MM.1S (cell line): ENCODE results near the gene EPRS1.
"Not testable (repeated sequence)": the region's sequence is repeated elsewhere in the genome, so short reads cannot be mapped to it uniquely, and the experiment has no call there.

Experiments
- DNase-seq: peaks from one replicate; pipeline ENCODE4 v3.0.0-alpha.2; 2015
- H2AFZ ChIP-seq: fragments of 300-600 bp; sonication (generic); 2 replicates; pipeline ENCODE4 v1.6.0; 2016; ENCODE audit warnings: antibody characterized with exemption, low read length
- H3F3A ChIP-seq: fragments of 300-600 bp; sonication (generic); 2 replicates; pipeline ENCODE4 v1.6.1; 2016; ENCODE audit warnings: mild to moderate bottlenecking, antibody characterized with exemption, low read length, moderate library complexity, mixed read lengths; ENCODE audit not compliant: insufficient read depth
- H3K27ac ChIP-seq: fragments of 300-600 bp; sonication (generic); 2 replicates; pipeline ENCODE4 v1.5.1; 2016; ENCODE audit warnings: mild to moderate bottlenecking, low read length
- H3K27me3 ChIP-seq: fragments of 300-600 bp; sonication (generic); replicated peaks from 2 replicates; pipeline ENCODE4 v1.6.0; 2016; ENCODE audit warnings: low read length; ENCODE audit not compliant: insufficient read depth
- H3K36me3 ChIP-seq: fragments of 300-600 bp; sonication (generic); replicated peaks from 2 replicates; pipeline ENCODE4 v1.6.1; 2016; ENCODE audit warnings: mild to moderate bottlenecking, low read length, mixed read lengths; ENCODE audit not compliant: insufficient read depth
- H3K4me1 ChIP-seq: fragments of 300-600 bp; sonication (generic); 2 replicates; pipeline ENCODE4 v1.6.1; 2016; ENCODE audit warnings: low read length, mixed read lengths
- H3K4me2 ChIP-seq: fragments of 300-600 bp; sonication (generic); 2 replicates; pipeline ENCODE4 v1.6.0; 2016; ENCODE audit warnings: low read depth, low read length
- H3K4me3 ChIP-seq: fragments of 300-600 bp; sonication (generic); 2 replicates; pipeline ENCODE4 v1.5.1; 2016; ENCODE audit warnings: low read length, mixed read lengths
- H3K79me2 ChIP-seq: fragments of 300-600 bp; sonication (generic); 2 replicates; pipeline ENCODE4 v1.6.1; 2016; ENCODE audit warnings: mixed run types, low read length, mixed read lengths
- H3K9ac ChIP-seq: fragments of 300-600 bp; sonication (generic); 2 replicates; pipeline ENCODE4 v1.6.1; 2016; ENCODE audit warnings: low read length, mixed read lengths
- H3K9me2 ChIP-seq: fragments of 300-600 bp; sonication (generic); replicated peaks from 2 replicates; pipeline ENCODE4 v1.6.1; 2016; ENCODE audit warnings: mild to moderate bottlenecking, low read length, mixed read lengths; ENCODE audit not compliant: insufficient read depth
- H3K9me3 ChIP-seq: fragments of 300-600 bp; sonication (generic); replicated peaks from 2 replicates; pipeline ENCODE4 v1.6.1; 2016; ENCODE audit warnings: mild to moderate bottlenecking, low read length, mixed read lengths; ENCODE audit not compliant: insufficient read depth
- H4K20me1 ChIP-seq: fragments of 300-600 bp; sonication (generic); 2 replicates; pipeline ENCODE4 v1.6.1; 2016; ENCODE audit warnings: mild to moderate bottlenecking, low read length, moderate library complexity, mixed read lengths; ENCODE audit not compliant: insufficient read depth
- EZH2 ChIP-seq: fragments of 300-600 bp; sonication (generic); optimal IDR thresholded peaks from 2 replicates; pipeline ENCODE3; 2017; ENCODE audit warnings: low read depth, mild to moderate bottlenecking, antibody characterized with exemption, low read length, mixed read lengths
- EZH2phosphoT487 ChIP-seq: fragments of 300-600 bp; sonication (generic); IDR thresholded peaks from 2 replicates; pipeline ENCODE4 v1.6.1; 2018; ENCODE audit warnings: antibody characterized with exemption, low read length
- TF ChIP-seq, protein P1 (sequence below): fragments of 300-600 bp; sonication (generic); IDR thresholded peaks from 2 replicates; pipeline ENCODE4 v1.5.1; 2016; ENCODE audit warnings: antibody characterized with exemption, low read length, mixed read lengths

The EPRS1 gene

DNA sequence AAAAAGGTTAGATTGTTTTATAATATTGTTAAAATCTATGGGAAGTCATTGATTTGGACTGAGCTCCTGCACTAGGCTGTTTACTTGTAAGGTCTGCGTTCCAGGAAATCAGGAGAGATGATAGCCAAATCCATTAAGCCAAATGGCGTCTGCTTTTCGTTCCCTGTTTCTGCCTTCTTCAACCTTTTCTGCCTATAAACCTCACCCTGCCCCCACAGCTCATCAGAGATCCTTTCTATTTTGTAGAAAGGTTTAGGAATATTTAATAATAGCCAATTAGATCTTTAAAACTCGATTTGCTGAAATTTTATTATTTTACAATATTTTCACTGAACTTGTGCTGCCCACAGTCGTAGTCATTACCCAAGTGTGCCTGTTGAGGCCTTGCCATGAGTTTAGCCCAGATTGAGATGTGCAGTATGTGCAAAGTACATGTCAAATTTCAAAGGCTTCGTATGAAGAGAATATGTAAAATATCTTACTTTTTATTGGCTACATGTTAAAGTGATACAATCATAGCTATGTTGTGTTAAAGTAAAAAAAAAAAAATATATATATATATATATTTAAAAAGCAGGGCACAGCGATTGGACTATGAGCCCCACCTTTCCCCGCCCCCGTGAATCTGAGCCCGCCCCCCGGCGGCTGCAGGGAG, 47.2 kb upstream of the EPRS1 start:
- no peak for DNase-seq

DNA sequence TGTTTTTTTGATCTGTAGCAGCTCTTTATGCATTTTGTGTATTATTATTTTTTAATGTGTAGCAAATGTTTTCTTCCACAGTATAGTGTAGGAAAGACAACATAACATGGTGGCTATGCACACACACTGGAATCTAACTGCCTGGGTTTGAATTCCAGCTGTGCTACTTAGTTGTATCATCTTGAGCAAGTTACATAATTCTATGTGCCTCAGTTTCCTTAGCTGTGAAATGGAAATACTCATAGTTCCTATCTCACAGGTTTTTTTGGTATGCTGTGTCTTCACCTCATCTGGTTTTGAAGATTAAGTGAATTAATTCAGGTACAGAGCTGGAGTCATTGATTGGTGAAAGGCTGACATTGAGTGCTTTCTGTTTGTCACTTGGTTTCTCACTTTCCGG, 46.4 kb upstream of the EPRS1 start:
- H3K27me3 ChIP-seq = no peaks in the 10 kb centered on the region
- H3K4me3 ChIP-seq = no peak overlapping the region
- DNase-seq = no peak
- no peaks in the 10 kb centered on the region for H4K20me1 ChIP-seq
- H3K9ac ChIP-seq = no peak overlapping the region
- no peaks in the 10 kb centered on the region for H3K9me3 ChIP-seq
- H3K4me1 ChIP-seq = peaks cover 9% of the 10 kb centered on the region
- peaks cover 25% of the 10 kb centered on the region for H3F3A ChIP-seq
- no peaks in the 10 kb centered on the region for H3K9me2 ChIP-seq
- no peak overlapping the region for H2AFZ ChIP-seq
- no peak for TF ChIP-seq EZH2phosphoT487
- TF ChIP-seq, protein P1, sequence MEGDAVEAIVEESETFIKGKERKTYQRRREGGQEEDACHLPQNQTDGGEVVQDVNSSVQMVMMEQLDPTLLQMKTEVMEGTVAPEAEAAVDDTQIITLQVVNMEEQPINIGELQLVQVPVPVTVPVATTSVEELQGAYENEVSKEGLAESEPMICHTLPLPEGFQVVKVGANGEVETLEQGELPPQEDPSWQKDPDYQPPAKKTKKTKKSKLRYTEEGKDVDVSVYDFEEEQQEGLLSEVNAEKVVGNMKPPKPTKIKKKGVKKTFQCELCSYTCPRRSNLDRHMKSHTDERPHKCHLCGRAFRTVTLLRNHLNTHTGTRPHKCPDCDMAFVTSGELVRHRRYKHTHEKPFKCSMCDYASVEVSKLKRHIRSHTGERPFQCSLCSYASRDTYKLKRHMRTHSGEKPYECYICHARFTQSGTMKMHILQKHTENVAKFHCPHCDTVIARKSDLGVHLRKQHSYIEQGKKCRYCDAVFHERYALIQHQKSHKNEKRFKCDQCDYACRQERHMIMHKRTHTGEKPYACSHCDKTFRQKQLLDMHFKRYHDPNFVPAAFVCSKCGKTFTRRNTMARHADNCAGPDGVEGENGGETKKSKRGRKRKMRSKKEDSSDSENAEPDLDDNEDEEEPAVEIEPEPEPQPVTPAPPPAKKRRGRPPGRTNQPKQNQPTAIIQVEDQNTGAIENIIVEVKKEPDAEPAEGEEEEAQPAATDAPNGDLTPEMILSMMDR = no peak
- TF ChIP-seq EZH2 = no peak
- H3K27ac ChIP-seq = no peak overlapping the region
- no peak overlapping the region for H3K4me2 ChIP-seq
- H3K36me3 ChIP-seq = peaks cover 4% of the 10 kb centered on the region; the same call in 1 of the 2 replicates
- peaks cover 37% of the 10 kb centered on the region for H3K79me2 ChIP-seq

More for the DNA sequence above, 47.2 kb upstream of the EPRS1 start:
- H3K4me2 ChIP-seq = peak overlapping the region; percentile 65; the same call in 1 of the 2 replicates
- H3K9me2 ChIP-seq = no peaks in the 10 kb centered on the region
- no peak overlapping the region for H3K27ac ChIP-seq
- peaks cover 25% of the 10 kb centered on the region for H3F3A ChIP-seq
- no peaks in the 10 kb centered on the region for H3K9me3 ChIP-seq
- H3K79me2 ChIP-seq = peaks cover 30% of the 10 kb centered on the region
- no peaks in the 10 kb centered on the region for H4K20me1 ChIP-seq
- peaks cover 9% of the 10 kb centered on the region for H3K4me1 ChIP-seq
- TF ChIP-seq, protein P1 = no peak
- TF ChIP-seq EZH2 (no peak), EZH2phosphoT487 (no peak)
- H3K4me3 ChIP-seq = no peak overlapping the region; the same call in 1 of the 2 replicates
- H3K27me3 ChIP-seq = no peaks in the 10 kb centered on the region
- H2AFZ ChIP-seq = peak overlapping the region; percentile 78
- H3K36me3 ChIP-seq = peaks cover 4% of the 10 kb centered on the region; the same call in 1 of the 2 replicates
- H3K9ac ChIP-seq = no peak overlapping the region

DNA sequence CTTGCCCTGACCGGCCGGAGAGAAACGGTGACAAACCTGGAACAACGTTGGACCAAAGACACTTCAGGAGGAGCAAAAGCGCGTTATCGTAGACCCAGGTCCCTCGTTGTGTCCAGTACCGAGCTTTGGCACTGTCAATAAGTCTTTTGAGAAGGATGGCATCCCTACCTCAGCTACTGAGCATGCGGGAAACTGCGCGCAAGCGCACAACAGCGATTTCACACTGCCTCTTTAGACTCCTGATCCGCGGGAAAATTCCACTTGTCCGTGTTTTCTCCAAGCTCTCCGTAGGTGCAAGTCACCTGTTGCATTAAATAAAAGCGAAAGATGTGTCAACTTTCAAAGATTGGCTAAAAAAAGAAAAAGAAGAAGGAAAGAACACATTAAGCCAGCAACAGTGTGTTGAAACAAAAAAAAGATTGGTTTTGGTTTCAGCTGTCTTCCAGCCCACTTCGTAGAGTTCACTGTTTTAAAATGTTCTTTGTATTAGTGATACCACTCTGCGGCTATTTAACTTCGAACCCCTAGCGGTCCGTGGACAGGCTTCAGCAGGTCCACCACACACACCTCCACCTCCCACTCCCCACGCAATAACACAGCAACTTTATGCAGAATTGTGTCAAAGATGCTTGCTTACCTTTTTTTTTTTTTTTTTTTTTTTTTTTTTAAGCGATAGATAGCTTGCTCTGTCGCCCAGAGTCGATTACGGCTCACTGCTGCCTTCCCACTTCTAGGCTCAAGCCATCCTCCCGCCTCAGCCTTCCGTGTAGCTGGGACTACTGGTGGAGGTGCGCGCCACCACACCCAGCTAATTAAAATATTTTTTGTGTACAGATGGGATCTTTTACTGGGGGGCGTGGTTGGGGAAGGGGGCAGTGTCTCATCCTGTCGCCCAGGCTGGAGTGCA, 43.6 kb upstream of the EPRS1 start, which contains the start of gene BPNT1:
Gene BPNT1, minus strand, starts transcription at position 139 of the 907 bp plus-strand sequence. CDS start 9,942 bp downstream, outside the sequence.
- peak within 1 kb of the TSS; percentile 98 for H2AFZ ChIP-seq
- H3F3A ChIP-seq = peaks cover 25% of the 10 kb centered on the region
- H3K9me2 ChIP-seq = no peaks in the 10 kb centered on the region
- H3K27me3 ChIP-seq = no peaks in the 10 kb centered on the region
- peak; percentile 100 for DNase-seq
- peaks cover 32% of the 10 kb centered on the region for H3K79me2 ChIP-seq
- H3K27ac ChIP-seq = peak within 1 kb of the TSS; percentile 74; the same call in 1 of the 2 replicates
- no peaks in the 10 kb centered on the region for H3K36me3 ChIP-seq
- TF ChIP-seq, protein P1 = peak; percentile 17; the same call in 1 of the 2 replicates
- TF ChIP-seq EZH2phosphoT487 (no peak), EZH2 (no peak)
- H3K4me2 ChIP-seq = peak within 1 kb of the TSS; percentile 86
- no peaks in the 10 kb centered on the region for H4K20me1 ChIP-seq
- H3K9me3 ChIP-seq = no peaks in the 10 kb centered on the region
- peaks cover 9% of the 10 kb centered on the region for H3K4me1 ChIP-seq
- peak within 1 kb of the TSS; percentile 68 for H3K4me3 ChIP-seq
- H3K9ac ChIP-seq = peak within 1 kb of the TSS; percentile 43; the same call in 1 of the 2 replicates

DNA sequence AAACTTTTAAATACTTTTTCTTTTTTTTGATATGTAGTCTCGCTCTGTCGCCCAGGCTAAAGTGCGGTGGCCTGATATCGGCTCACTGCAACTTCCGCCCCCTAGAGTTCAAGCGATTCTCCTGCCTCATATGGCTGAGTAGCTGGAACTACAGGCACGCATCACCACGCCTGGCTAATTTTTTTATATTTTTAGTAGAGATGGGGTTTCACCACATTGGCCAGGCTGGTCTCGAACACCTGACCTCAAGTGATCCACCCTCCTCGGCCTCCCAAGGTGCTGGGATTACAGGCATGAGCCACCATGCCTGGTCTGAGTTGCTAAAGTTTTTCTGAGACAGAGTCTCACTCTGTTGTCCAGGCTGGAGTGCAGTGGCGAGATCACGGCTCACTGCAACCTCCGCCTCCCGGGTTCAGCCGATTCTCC, 40.0 kb upstream of the EPRS1 start:
- not testable (repeated sequence) for H3K27me3 ChIP-seq, H3K9ac ChIP-seq, H3K9me3 ChIP-seq, H3K9me2 ChIP-seq, H3K4me2 ChIP-seq, H4K20me1 ChIP-seq, H2AFZ ChIP-seq, H3K4me1 ChIP-seq, H3K4me3 ChIP-seq, DNase-seq, H3K27ac ChIP-seq, H3K36me3 ChIP-seq
- H3F3A ChIP-seq = peaks cover 16% of the 10 kb centered on the region
- peaks cover 23% of the 10 kb centered on the region; the same call in 1 of the 2 replicates for H3K79me2 ChIP-seq
